Calu3 (cell line): ENCODE data around the gene KIAA0040. TPM values are rescaled to one million over a fixed set of nuclear protein-coding genes. Genes with fewer than 3 reads are reported as not detected.

ENCODE experiments used
- BruUV-seq: library from RNA; stranded (reverse); fragments of 400-500 nt; replicated peaks from 2 replicates; lab custom pipeline; 2021; lab: Mats Ljungman, UMichigan
- CTCF ChIA-PET: fragments of 300-600 bp; sonication (Branson Sonifier 250); formaldehyde crosslinking; loops from one replicate; lab custom pipeline; 2022; ENCODE audit warnings: antibody characterized with exemption; lab: Charles Lee
- DNase-seq: peaks from one replicate; pipeline ENCODE4 v3.0.0; 2022
- H3K27ac Mint-ChIP-seq: one replicate; pipeline ENCODE4 v1.8.0; 2022; ENCODE audit warnings: mixed read lengths; ENCODE audit not compliant: unreplicated experiment
- H3K27me3 Mint-ChIP-seq: one replicate; pipeline ENCODE4 v1.8.0; 2022; ENCODE audit warnings: mixed read lengths; ENCODE audit not compliant: unreplicated experiment
- H3K36me3 Mint-ChIP-seq: one replicate; pipeline ENCODE4 v1.8.0; 2022; ENCODE audit warnings: mild to moderate bottlenecking, moderate library complexity, mixed read lengths; ENCODE audit not compliant: insufficient read depth, unreplicated experiment
- H3K4me1 Mint-ChIP-seq: one replicate; pipeline ENCODE4 v1.8.0; 2022; ENCODE audit warnings: mild to moderate bottlenecking, low read depth, mixed read lengths; ENCODE audit not compliant: unreplicated experiment
- H3K4me3 Mint-ChIP-seq: one replicate; pipeline ENCODE4 v1.8.0; 2022; ENCODE audit warnings: mild to moderate bottlenecking, low read depth, moderate library complexity, mixed read lengths; ENCODE audit not compliant: unreplicated experiment
- H3K9me3 Mint-ChIP-seq: one replicate; pipeline ENCODE4 v1.8.0; 2022; ENCODE audit warnings: low read depth, mixed read lengths; ENCODE audit not compliant: unreplicated experiment
- intact Hi-C: fragments of 100-400 bp; cut with micrococcal nuclease; formaldehyde crosslinking; loops from one replicate; pipeline ENCODE4 v1.10.0; 2022; ENCODE audit not compliant: unreplicated experiment
- total RNA-seq: library from RNA; stranded (reverse); gene quantifications from 2 replicates; pipeline ENCODE4 v1.2.3, GENCODE V29; 2022
- TF ChIP-seq, protein P1 (sequence below): fragments of 200-600 bp; IDR thresholded peaks from one replicate; pipeline ENCODE4 v1.8.0; 2022; ENCODE audit warnings: antibody characterized with exemption; ENCODE audit not compliant: unreplicated experiment

The KIAA0040 gene
- total RNA-seq, 1 experiment from 2014 or later, result 33.4 TPM

DNA sequence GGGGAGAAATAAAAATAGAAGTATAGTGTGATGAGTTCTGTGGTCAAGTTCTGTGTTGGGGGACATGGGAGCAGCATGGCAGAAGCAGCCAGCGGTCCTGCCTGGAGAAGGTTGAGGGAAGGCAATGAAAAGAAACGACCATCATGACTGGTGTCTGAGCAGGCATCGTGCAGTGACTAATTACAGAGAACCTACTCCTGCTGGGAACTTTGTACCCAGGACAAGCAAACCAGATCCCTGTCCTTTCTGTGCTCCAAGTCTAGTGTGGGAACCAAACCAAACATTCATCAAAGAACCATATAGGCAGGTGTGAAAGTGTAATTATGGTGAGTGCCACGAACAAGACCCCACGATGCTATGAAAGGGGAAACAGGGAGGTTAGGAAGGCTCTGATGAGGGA is 25.8 kb downstream of the KIAA0040 start:
- peaks cover 4% of the 10 kb centered on the region for H3K36me3 Mint-ChIP-seq
- H3K4me3 Mint-ChIP-seq, result no peak overlapping the region
- H3K27ac Mint-ChIP-seq, result no peak overlapping the region
- no TSS peak for BruUV-seq
- DNase-seq, result no peak
- H3K4me1 Mint-ChIP-seq, result peaks cover 27% of the 10 kb centered on the region
- intact Hi-C loops, result no loop called here
- TF ChIP-seq, protein P1, sequence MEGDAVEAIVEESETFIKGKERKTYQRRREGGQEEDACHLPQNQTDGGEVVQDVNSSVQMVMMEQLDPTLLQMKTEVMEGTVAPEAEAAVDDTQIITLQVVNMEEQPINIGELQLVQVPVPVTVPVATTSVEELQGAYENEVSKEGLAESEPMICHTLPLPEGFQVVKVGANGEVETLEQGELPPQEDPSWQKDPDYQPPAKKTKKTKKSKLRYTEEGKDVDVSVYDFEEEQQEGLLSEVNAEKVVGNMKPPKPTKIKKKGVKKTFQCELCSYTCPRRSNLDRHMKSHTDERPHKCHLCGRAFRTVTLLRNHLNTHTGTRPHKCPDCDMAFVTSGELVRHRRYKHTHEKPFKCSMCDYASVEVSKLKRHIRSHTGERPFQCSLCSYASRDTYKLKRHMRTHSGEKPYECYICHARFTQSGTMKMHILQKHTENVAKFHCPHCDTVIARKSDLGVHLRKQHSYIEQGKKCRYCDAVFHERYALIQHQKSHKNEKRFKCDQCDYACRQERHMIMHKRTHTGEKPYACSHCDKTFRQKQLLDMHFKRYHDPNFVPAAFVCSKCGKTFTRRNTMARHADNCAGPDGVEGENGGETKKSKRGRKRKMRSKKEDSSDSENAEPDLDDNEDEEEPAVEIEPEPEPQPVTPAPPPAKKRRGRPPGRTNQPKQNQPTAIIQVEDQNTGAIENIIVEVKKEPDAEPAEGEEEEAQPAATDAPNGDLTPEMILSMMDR, result no peak
- no peaks in the 10 kb centered on the region for H3K27me3 Mint-ChIP-seq
- CTCF ChIA-PET, result no interaction called here
- no peaks in the 10 kb centered on the region for H3K9me3 Mint-ChIP-seq

DNA sequence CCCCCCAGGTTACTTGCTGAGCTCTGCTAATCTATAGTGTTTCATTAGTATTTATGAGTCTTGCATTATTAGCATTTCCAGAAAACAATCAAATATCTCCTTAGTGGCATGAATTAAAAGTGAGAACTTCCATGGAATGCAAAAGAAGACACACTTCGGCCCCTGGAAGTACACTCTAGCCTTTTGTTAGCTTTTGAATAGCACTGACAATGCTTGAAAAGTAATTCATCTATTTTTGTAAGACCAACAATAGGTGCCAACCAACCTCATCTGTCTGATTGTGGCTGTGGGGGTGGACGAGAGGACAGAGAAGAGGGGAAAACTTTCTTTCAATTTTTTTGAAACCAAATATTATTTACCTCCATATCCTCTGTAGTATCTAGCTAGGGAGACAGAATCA is 27.8 kb downstream of the KIAA0040 start:
- Mint-ChIP-seq H3K9me3 (no peaks in the 10 kb centered on the region), H3K36me3 (peaks cover 4% of the 10 kb centered on the region), H3K27me3 (no peaks in the 10 kb centered on the region), H3K4me1 (peaks cover 7% of the 10 kb centered on the region), H3K4me3 (no peak overlapping the region), H3K27ac (no peak overlapping the region)
- TF ChIP-seq, protein P1, result no peak
- intact Hi-C loops, result no loop called here
- DNase-seq, result no peak
- BruUV-seq, result no TSS peak
- CTCF ChIA-PET, result interaction anchor here (1.5 kb wide), 1 partner anchor 19 kb away, joined by 3 read pairs; no protein-coding TSS in a partner anchor

GRCh38 chr1:175163702-175164101 is 28.9 kb downstream of the KIAA0040 start:
- H3K36me3 Mint-ChIP-seq, result peaks cover 4% of the 10 kb centered on the region
- H3K27ac Mint-ChIP-seq, result no peak overlapping the region
- no TSS peak for BruUV-seq
- TF ChIP-seq, protein P1, result no peak
- no peaks in the 10 kb centered on the region for H3K9me3 Mint-ChIP-seq
- intact Hi-C loops, result no loop called here
- H3K4me1 Mint-ChIP-seq, result no peaks in the 10 kb centered on the region
- CTCF ChIA-PET, result no interaction called here
- no peak overlapping the region for H3K4me3 Mint-ChIP-seq
- no peak for DNase-seq
- H3K27me3 Mint-ChIP-seq, result no peaks in the 10 kb centered on the region

DNA sequence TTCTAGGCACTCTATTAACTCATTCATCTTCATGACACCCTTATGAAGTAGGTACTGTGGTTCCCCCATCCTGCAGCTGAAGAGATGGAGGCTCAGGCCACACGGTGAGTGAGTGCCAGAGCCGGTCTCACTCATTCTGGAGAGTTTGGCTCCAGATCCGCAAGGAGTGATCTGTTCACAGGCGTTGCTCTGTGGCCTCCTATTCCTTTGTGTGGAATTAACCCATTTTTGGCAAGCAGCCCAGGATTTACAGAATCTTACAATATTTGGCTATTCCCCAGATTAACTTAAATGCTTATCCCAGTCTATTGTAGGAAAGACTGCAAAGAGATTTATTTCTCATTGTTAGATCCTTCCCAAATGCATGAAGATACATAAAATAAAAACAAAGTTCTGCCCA is 29.6 kb downstream of the KIAA0040 start:
- CTCF ChIA-PET, result interaction anchor here (0.7 kb wide), 1 partner anchor 99 kb away, joined by 5 read pairs; no protein-coding TSS in a partner anchor
- Mint-ChIP-seq H3K27ac (no peak overlapping the region), H3K4me1 (no peaks in the 10 kb centered on the region), H3K9me3 (no peaks in the 10 kb centered on the region), H3K36me3 (peaks cover 5% of the 10 kb centered on the region), H3K4me3 (no peak overlapping the region), H3K27me3 (no peaks in the 10 kb centered on the region)
- DNase-seq, result no peak
- intact Hi-C loops, result no loop called here
- TF ChIP-seq, protein P1, result no peak
- no TSS peak for BruUV-seq
